Stimulated activated CD4-positive, alpha-beta T cell treated with anti-CD3 and anti-CD28 coated beads, Interleukin-1b, Interleukin-23, amount 100 ng/mL, for 24 hours (primary cell): ENCODE results near the gene RHEB.
A peak's percentile ranks its signal among the peaks of the same experiment; 100 is the strongest.
"Not testable (repeated sequence)": the region's sequence is repeated elsewhere in the genome, so short reads cannot be mapped to it uniquely, and the experiment has no call there.

Experiments
- DNase-seq, 4 experiments: peaks; one replicate each; pipeline ENCODE4 v3.0.0-alpha.2; 2020; ENCODE audit warnings: low read depth in 4 of 4, low spot score in 1 of 4

RHEB gene

GRCh38 chr7:151519765-151520418, at the start of gene RHEB:
Gene RHEB (minus strand): TSS chr7:151519895. CDS start chr7:151519511, 384 bp downstream.
- peak; percentile 92 to 99 (median 97) for DNase-seq

DNA sequence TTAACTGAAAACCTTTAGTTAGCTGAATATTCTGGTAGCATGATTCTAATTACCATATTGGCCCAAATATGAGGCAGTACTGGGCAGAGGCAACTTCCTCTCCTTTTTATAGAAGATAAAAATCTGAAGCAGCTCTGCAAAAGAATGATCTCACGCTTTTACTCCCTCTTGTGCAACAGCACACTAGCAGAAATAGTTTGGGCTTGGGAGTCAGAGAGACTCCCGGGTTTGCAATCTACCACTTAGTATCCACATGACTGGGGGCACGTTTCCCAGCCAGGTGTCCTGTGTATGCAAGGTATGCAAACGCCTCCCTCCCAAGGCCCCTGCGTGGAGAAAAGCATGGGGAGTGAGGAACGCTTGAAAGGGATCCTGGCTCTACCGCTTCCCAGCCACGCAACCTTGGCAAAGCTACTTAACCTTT, 47.2 kb upstream of the RHEB start:
- DNase-seq = no peak

DNA sequence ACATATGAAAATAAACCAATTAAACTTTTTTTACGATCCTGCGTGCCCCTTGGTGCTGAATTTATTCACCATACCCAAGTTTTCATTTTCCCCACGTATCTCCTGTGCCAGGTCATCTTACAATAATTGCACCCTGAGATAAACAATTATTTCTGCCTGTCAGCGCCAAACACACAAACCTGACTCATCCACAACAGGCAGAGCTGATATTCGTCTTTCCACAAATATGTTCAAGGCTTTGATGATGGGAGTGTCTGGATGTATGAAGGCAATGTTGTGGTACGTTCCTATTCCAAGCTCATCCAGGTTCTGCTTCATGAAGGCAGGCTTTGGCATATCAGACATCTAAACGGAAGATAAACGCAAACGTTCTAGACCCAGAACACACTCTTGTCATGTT, 45.8 kb upstream of the RHEB start:
- DNase-seq = no peak

- no peak for DNase-seq
These were observed 40.5 kb upstream of the RHEB start for GRCh38 chr7:151560243-151560642.

DNA sequence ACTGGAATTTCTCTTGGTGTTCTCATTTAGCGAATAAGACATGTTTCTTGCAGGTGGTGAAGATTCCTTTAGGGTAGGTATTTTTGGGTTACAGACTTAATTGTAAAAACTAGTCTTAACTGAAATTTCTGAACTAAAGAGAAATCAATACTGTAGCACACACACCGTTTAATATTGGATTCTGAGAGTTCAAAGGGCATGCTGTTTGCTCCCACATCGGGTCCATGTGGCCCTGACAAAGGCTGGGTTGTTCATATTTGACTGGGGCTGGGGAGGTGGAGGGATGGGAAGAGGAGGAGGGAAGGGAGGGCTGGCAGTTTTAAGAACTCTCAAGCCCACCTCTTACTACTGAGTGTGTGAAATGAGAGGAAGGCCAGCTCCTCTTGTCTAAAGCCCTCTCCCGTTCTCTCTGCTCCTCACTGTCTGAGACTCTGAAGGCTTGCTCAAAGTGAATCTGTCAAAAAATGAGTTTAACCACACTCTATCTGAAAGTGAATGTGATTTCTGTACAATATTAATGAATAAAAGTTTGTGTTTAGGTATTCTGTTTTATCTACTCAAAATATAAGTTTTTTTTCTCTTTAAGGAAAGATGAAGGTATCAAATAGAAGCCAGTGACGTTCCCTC, 40.0 kb upstream of the RHEB start:
- DNase-seq = no peak

DNA sequence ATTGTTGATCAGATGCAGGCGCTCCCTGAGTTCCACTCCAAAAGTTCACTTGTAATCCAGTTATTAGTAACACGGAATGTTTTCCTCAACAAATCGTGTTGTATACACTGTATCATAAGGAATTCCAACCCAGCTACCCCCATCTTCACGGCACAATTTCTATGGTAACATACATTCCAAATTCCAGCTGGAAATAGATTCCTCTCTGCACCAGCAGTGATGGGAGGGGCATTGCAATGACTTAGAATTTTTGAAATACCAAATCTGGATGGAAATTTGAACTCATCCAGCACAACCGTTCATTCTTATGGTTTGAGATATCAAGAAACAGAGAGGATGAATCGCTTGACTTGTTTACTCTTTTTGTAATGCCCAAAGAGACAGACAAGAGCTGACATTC, 38.9 kb upstream of the RHEB start:
- DNase-seq = no peak

DNA sequence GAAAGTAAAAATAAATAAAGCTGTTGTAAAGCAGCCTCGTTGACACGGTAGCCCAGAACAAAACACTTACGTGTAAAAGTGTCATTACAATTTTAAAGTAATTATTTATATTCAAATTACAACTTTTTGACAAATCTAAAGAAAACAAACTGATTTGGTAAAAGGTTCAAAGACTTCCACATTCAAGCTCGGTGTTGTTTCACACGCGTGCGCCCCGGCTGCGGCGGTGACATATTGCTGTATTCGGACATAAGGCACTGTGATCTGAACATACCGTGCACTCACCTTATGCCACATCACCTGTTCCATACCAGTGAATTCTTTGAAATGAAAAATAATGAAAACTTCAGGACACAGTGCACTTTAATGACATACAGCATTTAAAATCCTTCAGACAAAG, 36.9 kb upstream of the RHEB start:
- no peak for DNase-seq

DNA sequence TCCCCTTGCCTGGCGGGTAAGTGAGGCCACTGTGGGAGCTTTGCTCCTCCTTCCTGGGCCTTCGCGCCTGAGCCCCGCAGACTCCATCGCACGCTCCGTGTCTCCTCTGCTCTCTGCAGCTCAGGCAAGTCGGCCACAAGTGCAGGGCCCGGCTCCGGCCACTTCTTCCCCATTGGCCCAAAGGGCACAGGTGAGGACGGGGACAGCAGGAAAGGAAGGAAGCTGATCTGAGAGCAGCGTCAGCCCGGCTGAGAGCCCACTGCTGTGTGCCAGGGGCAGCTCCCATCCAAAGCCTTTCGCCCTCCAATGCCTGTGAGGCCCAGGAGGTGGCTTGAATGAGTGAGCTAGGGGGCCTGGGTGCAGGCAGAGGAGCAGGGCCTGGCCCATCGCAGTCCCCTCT, 33.7 kb upstream of the RHEB start:
- no peak for DNase-seq

GRCh38 chr7:151552352-151553028, 32.8 kb upstream of the RHEB start:
- no peak for DNase-seq

- DNase-seq = no peak
These were observed 32.1 kb upstream of the RHEB start for GRCh38 chr7:151551820-151552219.

GRCh38 chr7:151550656-151551286, 31.1 kb upstream of the RHEB start:
- DNase-seq = no peak

DNA sequence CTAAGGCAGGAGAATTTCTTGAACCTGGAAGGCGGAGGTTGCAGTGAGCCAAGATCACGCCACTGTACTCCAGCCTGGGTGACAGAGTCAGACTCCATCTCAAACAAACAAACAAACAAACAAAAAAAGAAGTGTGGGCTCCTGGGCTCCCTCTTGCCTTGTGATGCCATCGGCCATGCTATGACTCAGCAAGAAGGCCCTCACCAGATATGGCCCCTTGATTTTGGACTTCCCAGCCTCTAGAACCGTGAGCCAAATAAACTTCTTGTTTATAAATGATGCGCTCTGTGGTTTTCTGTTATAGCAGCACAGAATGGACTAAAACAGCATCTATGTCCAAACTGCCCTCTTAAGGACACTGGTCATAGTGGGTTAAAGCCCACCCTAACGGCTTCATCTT, 29.9 kb upstream of the RHEB start:
- no peak for DNase-seq

DNA sequence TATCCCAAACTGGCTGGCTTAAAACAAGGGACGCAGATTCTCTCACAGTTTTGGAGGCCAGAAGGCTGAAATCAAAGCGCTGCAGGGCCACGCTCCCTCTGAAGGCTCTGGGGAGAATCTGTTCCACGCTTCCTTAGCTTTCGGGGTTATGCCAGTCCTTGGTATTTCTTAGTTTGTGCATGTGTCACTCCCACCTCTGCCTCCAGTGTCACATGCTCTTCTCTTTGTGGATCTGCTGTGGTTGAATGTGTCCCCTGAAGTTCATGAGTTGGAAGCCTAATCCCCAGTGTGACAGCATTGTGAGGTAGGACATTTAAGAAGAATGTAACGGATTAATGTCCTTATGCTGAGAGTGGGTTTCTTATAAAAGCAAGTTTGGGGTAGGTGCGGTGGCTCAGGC, 29.4 kb upstream of the RHEB start:
- no peak for DNase-seq

GRCh38 chr7:151544183-151544582, 24.5 kb upstream of the RHEB start:
- no peak for DNase-seq

DNA sequence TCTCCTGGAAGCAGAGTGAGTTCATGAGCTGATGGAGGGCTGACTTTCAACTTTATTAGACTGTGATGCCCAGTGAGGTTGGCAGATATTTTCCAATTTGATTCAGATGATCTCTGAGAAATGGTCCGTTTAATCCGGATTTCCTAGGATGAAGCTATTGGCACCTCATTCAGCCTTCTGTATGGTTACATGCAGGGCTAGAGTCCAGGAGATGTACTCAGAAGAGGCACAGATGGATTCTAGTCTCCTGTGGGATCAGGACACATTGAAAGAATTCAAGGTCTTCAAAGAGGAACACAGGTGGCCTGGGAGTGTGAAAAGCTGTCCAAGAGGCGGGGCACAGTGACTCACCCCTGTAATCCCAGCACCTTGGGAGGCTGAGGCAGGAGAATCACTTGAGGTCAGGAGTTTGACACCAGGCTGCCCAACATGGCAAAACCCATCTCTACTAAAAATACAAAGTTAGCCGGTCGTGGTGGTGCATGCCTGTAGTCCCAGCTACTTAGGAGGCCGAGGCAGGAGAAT, 23.0 kb upstream of the RHEB start:
- DNase-seq = no peak

- DNase-seq = no peak
These were observed 22.2 kb upstream of the RHEB start for GRCh38 chr7:151541709-151542499.

DNA sequence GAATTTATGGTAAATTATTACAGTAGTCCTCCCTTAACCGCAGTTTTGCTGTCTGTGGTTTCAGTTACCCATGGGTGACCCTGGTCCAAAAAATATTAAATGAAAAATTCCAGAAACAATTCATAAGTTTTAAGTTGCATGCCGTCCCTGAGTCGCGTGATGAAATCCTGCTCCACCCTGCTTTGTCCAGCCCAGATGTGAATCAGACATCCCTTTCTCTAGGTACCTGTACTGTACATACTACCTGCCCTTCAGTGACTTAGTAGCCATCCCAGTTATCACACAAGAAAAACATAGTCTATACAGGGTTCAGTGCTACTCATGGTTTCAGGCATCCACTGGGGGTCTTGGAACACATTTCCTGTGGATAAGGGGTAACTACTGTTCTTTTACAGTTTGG, 20.5 kb upstream of the RHEB start:
- DNase-seq = no peak

- no peak for DNase-seq
These were observed 19.5 kb upstream of the RHEB start for GRCh38 chr7:151539088-151539671.

- DNase-seq = no peak
These were observed 18.3 kb upstream of the RHEB start for GRCh38 chr7:151537818-151538561.

- DNase-seq = not testable (repeated sequence)
These were observed 16.5 kb upstream of the RHEB start for GRCh38 chr7:151536178-151536577.
